Tibial nerve (tissue), 4 donors: ENCODE results near the gene FRK. TPM values are rescaled to one million over a fixed set of nuclear protein-coding genes. Genes with fewer than 3 reads are reported as not detected.

ENCODE experiments used
- DNase-seq, 2 donors: peaks; one replicate each; pipeline ENCODE4 v3.0.0-alpha.2; 2019; ENCODE audit warnings: low spot score in 2 of 2
- H3K27ac ChIP-seq, 4 donors: fragments of 200-600 bp; sonication (generic) in 3 of 4; one replicate each; pipeline ENCODE4 v1.5.1; 2017 to 2019; ENCODE audit warnings: mild to moderate bottlenecking in 1 of 4
- H3K27me3 ChIP-seq, 2 donors: fragments of 200-600 bp; sonication (generic) in 1 of 2; one replicate each; pipeline versions ENCODE4 v1.5.1 to v1.6.0; 2017 to 2019
- H3K36me3 ChIP-seq, 3 donors: fragments of 200-600 bp; sonication (generic); one replicate each; pipeline ENCODE4 v1.5.1; 2018 to 2019
- H3K4me1 ChIP-seq, 4 donors: fragments of 200-600 bp; sonication (generic) in 3 of 4; one replicate each; pipeline ENCODE4 v1.5.1; 2017 to 2019
- H3K4me3 ChIP-seq, 4 donors: fragments of 200-600 bp; sonication (generic) in 3 of 4; one replicate each; pipeline ENCODE4 v1.5.1; 2017 to 2019; ENCODE audit warnings: mild to moderate bottlenecking in 1 of 4, moderate library complexity in 1 of 4
- H3K9me3 ChIP-seq, 4 donors: fragments of 200-600 bp; sonication (generic) in 3 of 4; one replicate each; pipeline ENCODE4 v1.5.1; 2017 to 2019
- EP300 ChIP-seq, 2 donors: sonication (generic); formaldehyde crosslinking; IDR thresholded peaks; one replicate each; pipeline ENCODE4 v1.6.1; 2017; ENCODE audit warnings: antibody characterized with exemption in 2 of 2, mild to moderate bottlenecking in 1 of 2
- POLR2A ChIP-seq, 2 donors: fragments of 450-650 bp; IDR thresholded peaks; one replicate each; pipeline ENCODE4 v1.6.1; 2017; ENCODE audit warnings: antibody characterized with exemption in 2 of 2, mild to moderate bottlenecking in 2 of 2, moderate library complexity in 2 of 2
- WGBS, 2 donors: methylation state at CpG; one replicate each; pipeline ENCODE4 v1.1.5; 2018; 5-methylcytosine and 5-hydroxymethylcytosine counted together
- total RNA-seq, 4 donors: library from RNA; depleted of rRNA; stranded (reverse); fragments of >200 nt; gene quantifications; one replicate each; pipeline ENCODE4 v1.1.0, GENCODE V29; 2016
- TF ChIP-seq, protein P1 (sequence below), 5 experiments: fragments of 200-600 bp in 3 of 5; fragments of 450-650 bp in 2 of 5; sonication (generic) in 3 of 5; IDR thresholded peaks; one replicate each; pipeline ENCODE4 v1.5.1; 2016 to 2019; ENCODE audit warnings: antibody characterized with exemption in 5 of 5, mild to moderate bottlenecking in 3 of 5, moderate library complexity in 2 of 5

Gene FRK
- total RNA-seq, 4 donors from 2014 or later: 0.78 to 1.3 (median 0.97) TPM

DNA sequence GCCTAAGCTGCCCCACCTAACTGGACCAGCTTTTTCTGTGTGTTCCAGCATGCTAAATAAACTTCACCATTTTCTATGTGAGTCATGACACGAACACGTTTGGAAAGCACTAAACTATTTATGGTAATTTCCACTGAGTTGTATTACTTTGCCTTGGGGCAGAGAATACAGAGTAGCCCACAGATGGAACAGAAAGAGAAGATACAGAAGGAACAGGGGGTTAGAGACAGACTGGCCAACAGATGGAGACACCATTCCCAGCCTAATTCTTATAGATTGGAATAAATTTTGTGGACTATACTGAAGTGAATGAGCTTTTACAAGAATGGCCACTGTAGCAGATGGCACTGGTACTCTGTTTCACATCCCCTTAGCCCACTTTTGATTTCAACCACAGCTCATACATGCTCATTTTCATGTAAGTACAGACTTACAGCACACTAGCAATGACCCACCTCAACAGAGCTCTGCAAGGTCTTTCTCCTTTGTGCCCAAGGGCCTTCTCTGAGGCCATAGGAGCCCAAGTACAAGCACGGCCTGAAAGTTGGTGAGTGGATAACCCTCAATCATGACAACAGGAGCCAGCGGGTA lies 26.8 kb upstream of the FRK start:
- DNase-seq: no peak
- Histone ChIP-seq H3K4me1 (no peaks in the 10 kb centered on the region), H3K4me3 (no peak overlapping the region), H3K9me3 (no peaks in the 10 kb centered on the region), H3K36me3 (no peaks in the 10 kb centered on the region), H3K27me3 (no peaks in the 10 kb centered on the region), H3K27ac (no peak overlapping the region)
- WGBS, 2 donors: 57 to 58% methylated on average over 4 of the region's 4 CpGs
- TF ChIP-seq POLR2A (IDR thresholded peaks at IDR 0.05) (no peak), EP300 (IDR thresholded peaks at IDR 0.05) (no peak)
- TF ChIP-seq, protein P1, sequence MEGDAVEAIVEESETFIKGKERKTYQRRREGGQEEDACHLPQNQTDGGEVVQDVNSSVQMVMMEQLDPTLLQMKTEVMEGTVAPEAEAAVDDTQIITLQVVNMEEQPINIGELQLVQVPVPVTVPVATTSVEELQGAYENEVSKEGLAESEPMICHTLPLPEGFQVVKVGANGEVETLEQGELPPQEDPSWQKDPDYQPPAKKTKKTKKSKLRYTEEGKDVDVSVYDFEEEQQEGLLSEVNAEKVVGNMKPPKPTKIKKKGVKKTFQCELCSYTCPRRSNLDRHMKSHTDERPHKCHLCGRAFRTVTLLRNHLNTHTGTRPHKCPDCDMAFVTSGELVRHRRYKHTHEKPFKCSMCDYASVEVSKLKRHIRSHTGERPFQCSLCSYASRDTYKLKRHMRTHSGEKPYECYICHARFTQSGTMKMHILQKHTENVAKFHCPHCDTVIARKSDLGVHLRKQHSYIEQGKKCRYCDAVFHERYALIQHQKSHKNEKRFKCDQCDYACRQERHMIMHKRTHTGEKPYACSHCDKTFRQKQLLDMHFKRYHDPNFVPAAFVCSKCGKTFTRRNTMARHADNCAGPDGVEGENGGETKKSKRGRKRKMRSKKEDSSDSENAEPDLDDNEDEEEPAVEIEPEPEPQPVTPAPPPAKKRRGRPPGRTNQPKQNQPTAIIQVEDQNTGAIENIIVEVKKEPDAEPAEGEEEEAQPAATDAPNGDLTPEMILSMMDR (IDR thresholded peaks at IDR 0.05): no peak

- H3K9me3 ChIP-seq: no peaks in the 10 kb centered on the region
- no peak overlapping the region for H3K27ac ChIP-seq
- H3K4me1 ChIP-seq: no peaks in the 10 kb centered on the region
- TF ChIP-seq POLR2A (IDR thresholded peaks at IDR 0.05) (no peak), EP300 (IDR thresholded peaks at IDR 0.05) (no peak)
- TF ChIP-seq, protein P1 (IDR thresholded peaks at IDR 0.05): no peak
- DNase-seq: no peak
- no peaks in the 10 kb centered on the region for H3K27me3 ChIP-seq
- no peak overlapping the region for H3K4me3 ChIP-seq
- WGBS, 2 donors: 67 to 90% methylated on average over 2 of the region's 2 CpGs
- no peaks in the 10 kb centered on the region for H3K36me3 ChIP-seq
These were observed 23.6 kb upstream of the FRK start for GRCh38 chr6:116084284-116084683.

DNA sequence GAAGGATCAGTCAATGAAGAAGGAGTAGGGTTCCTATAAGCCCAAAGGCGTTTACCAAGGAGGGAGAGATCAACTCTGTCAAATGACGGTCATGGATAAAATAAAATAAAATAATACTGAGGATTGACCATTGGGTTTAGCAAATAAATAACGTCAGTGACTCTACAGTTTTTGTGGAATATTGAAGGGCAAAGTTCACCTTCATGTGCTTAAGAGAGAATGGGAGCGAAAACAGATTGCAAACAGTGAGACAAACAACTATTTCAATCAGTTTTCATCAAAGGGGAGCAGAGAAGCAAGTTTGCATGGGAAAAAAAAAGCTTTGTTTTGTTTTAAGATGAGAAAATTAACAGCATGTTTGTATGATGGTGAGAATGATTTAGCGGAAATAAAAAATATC lies 22.4 kb upstream of the FRK start:
- H3K27ac ChIP-seq: no peak overlapping the region
- TF ChIP-seq, protein P1 (IDR thresholded peaks at IDR 0.05): no peak
- TF ChIP-seq EP300 (IDR thresholded peaks at IDR 0.05) (no peak), POLR2A (IDR thresholded peaks at IDR 0.05) (no peak)
- 86 to 87% methylated on average over 5 of the region's 5 CpGs for WGBS, 2 donors
- no peak for DNase-seq
- H3K4me1 ChIP-seq: no peaks in the 10 kb centered on the region
- H3K36me3 ChIP-seq: no peaks in the 10 kb centered on the region
- no peak overlapping the region for H3K4me3 ChIP-seq
- no peaks in the 10 kb centered on the region for H3K27me3 ChIP-seq
- no peaks in the 10 kb centered on the region for H3K9me3 ChIP-seq

- DNase-seq: no peak
- Histone ChIP-seq H3K36me3 (no peaks in the 10 kb centered on the region), H3K4me3 (no peak overlapping the region), H3K27me3 (no peaks in the 10 kb centered on the region), H3K4me1 (no peaks in the 10 kb centered on the region), H3K9me3 (no peaks in the 10 kb centered on the region), H3K27ac (no peak overlapping the region)
- 91 to 97% methylated on average over 3 of the region's 3 CpGs for WGBS, 2 donors
- TF ChIP-seq EP300 (IDR thresholded peaks at IDR 0.05) (no peak), POLR2A (IDR thresholded peaks at IDR 0.05) (no peak)
- TF ChIP-seq, protein P1 (IDR thresholded peaks at IDR 0.05): no peak
These were observed 18.3 kb upstream of the FRK start for GRCh38 chr6:116078945-116079344.

- 48 to 65% methylated on average over 3 of the region's 3 CpGs for WGBS, 2 donors
These were observed 17.8 kb upstream of the FRK start for GRCh38 chr6:116078522-116078921.

More at GRCh38 chr6:116078522-116078921, 17.8 kb upstream of the FRK start:
- Histone ChIP-seq H3K9me3 (no peaks in the 10 kb centered on the region), H3K27me3 (no peaks in the 10 kb centered on the region), H3K4me1 (no peaks in the 10 kb centered on the region), H3K4me3 (no peak overlapping the region), H3K27ac (no peak overlapping the region), H3K36me3 (no peaks in the 10 kb centered on the region)
- DNase-seq: no peak
- TF ChIP-seq POLR2A (IDR thresholded peaks at IDR 0.05) (no peak), EP300 (IDR thresholded peaks at IDR 0.05) (no peak)
- TF ChIP-seq, protein P1 (IDR thresholded peaks at IDR 0.05): no peak
